RWPE2 (cell line): Measurements from ENCODE around the gene BAAT.

Source experiments
- ATAC-seq: fragments of 200-7000 bp; cut with Tn5 transposase; 3 replicates; pipeline ENCODE4 v1.9.1; 2021; ENCODE audit warnings: low read depth
- DNase-seq: peaks from one replicate; pipeline ENCODE4 v3.0.0-alpha.2; 2020; ENCODE audit warnings: low spot score
- H3K27ac ChIP-seq: fragments of 450-650 bp; 2 replicates; pipeline ENCODE4 v1.5.1; 2017; ENCODE audit warnings: mild to moderate bottlenecking; ENCODE audit not compliant: poor library complexity, severe bottlenecking
- H3K27me3 ChIP-seq: fragments of 250-450 bp; sonication (Bioruptor Pico); 2 replicates; pipeline ENCODE4 v1.5.1; 2021; ENCODE audit warnings: mild to moderate bottlenecking, moderate library complexity; ENCODE audit not compliant: insufficient read depth, poor library complexity, severe bottlenecking
- H3K36me3 ChIP-seq: fragments of 250-450 bp; sonication (Bioruptor Pico); 2 replicates; pipeline ENCODE4 v1.5.1; 2020; ENCODE audit warnings: low read depth, mild to moderate bottlenecking, moderate library complexity
- H3K4me1 ChIP-seq: fragments of 250-450 bp; sonication (Bioruptor Pico); 2 replicates; pipeline ENCODE4 v1.5.1; 2021; ENCODE audit warnings: mild to moderate bottlenecking, moderate library complexity; ENCODE audit not compliant: insufficient read depth, poor library complexity, severe bottlenecking
- H3K4me3 ChIP-seq: fragments of 250-450 bp; sonication (Bioruptor Pico); 2 replicates; pipeline ENCODE4 v1.5.1; 2021; ENCODE audit warnings: mild to moderate bottlenecking, moderate library complexity; ENCODE audit not compliant: severe bottlenecking
- H3K9me3 ChIP-seq: fragments of 250-450 bp; sonication (Bioruptor Pico); 2 replicates; pipeline ENCODE4 v1.5.1; 2021; ENCODE audit warnings: mild to moderate bottlenecking, moderate library complexity; ENCODE audit not compliant: severe bottlenecking
- TF ChIP-seq, protein P1 (sequence below): fragments of 450-650 bp; IDR thresholded peaks from one replicate; pipeline ENCODE4 v1.5.1; 2017; ENCODE audit warnings: mild to moderate bottlenecking, moderate library complexity; ENCODE audit not compliant: poor library complexity, severe bottlenecking

Gene BAAT

DNA sequence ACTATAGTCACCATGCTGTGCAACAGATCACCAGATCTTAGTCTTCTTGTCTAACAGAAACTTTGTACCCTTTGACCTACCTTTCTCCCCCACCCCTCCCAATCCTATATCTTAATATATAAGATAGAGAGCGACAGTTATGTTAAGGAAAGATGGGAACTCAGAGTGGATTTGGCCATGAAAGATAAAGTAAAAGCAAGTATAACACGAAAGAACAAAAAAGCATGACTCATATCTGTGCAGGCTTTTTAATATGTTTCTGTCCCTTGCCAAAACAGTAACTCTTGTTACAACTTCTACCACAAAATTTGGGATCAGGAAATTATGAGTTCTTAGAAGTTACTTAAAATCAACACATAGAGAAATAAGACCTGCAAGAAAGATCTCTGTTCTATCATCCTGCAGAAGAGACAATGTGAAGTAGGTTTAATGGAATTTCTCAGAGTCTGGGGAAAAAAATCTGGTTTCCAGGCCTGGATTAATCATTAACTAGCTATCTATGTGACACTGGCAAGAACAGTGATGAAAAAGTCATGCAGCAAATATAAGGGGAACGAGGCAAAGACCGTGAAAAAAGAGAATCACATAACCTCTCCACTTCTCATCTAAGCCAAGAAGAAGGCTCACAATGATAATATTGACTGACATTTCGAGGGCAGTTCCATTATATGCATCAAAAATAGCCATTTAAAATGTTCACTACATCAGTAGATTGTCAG lies 18.6 kb downstream of the BAAT start:
- Histone ChIP-seq H3K36me3 (no peaks in the 10 kb centered on the region), H3K27ac (no peak overlapping the region), H3K9me3 (no peaks in the 10 kb centered on the region), H3K4me3 (no peak overlapping the region), H3K4me1 (no peaks in the 10 kb centered on the region), H3K27me3 (no peaks in the 10 kb centered on the region)
- TF ChIP-seq, protein P1, sequence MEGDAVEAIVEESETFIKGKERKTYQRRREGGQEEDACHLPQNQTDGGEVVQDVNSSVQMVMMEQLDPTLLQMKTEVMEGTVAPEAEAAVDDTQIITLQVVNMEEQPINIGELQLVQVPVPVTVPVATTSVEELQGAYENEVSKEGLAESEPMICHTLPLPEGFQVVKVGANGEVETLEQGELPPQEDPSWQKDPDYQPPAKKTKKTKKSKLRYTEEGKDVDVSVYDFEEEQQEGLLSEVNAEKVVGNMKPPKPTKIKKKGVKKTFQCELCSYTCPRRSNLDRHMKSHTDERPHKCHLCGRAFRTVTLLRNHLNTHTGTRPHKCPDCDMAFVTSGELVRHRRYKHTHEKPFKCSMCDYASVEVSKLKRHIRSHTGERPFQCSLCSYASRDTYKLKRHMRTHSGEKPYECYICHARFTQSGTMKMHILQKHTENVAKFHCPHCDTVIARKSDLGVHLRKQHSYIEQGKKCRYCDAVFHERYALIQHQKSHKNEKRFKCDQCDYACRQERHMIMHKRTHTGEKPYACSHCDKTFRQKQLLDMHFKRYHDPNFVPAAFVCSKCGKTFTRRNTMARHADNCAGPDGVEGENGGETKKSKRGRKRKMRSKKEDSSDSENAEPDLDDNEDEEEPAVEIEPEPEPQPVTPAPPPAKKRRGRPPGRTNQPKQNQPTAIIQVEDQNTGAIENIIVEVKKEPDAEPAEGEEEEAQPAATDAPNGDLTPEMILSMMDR: no peak
- ATAC-seq: no peak
- no peak for DNase-seq

DNA sequence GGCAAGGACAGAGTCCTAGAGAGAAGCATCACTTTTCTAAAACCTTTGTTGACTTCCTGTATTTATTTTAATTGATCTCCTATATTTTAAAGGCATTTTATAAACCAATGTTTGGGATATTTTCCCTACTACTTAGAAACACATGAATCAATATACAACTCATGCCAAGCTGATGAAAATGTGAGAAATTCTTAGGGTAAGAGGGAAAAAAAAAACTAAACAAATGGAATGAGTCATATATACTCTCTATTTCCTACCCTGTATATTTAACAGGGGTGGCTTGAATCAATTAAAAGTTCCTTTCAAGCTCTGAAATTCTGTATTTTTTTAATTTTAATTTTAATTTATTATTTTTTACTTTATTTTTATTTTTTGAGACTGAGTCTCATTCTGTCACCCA lies 19.6 kb downstream of the BAAT start:
- Histone ChIP-seq H3K9me3 (no peaks in the 10 kb centered on the region), H3K27ac (no peak overlapping the region), H3K27me3 (no peaks in the 10 kb centered on the region), H3K4me1 (no peaks in the 10 kb centered on the region), H3K36me3 (no peaks in the 10 kb centered on the region), H3K4me3 (no peak overlapping the region)
- ATAC-seq: no peak
- DNase-seq: no peak
- TF ChIP-seq, protein P1: no peak

DNA sequence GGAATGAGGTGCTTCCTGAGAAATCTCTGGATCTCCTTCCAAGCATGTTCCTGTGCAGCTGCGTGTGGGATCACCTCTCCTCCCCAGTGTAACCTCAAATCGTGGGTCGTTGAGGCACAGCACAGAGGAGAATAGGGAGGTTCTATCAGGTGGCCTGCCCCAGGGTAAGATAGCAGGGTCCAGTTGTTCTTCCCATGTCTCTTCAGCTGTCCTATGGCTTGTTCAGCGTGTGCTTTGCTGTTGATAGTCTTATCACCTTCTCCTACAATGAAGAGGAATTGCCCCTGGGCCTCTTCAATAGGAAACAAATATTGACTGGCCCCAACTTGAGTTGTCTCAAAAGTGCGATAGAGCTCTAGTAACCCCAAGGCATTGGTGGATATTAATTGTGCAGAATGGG lies 22.4 kb downstream of the BAAT start:
- DNase-seq (no peak), ATAC-seq (no peak)
- TF ChIP-seq, protein P1: no peak
- Histone ChIP-seq H3K27ac (no peak overlapping the region), H3K36me3 (no peaks in the 10 kb centered on the region), H3K4me1 (no peaks in the 10 kb centered on the region), H3K4me3 (no peak overlapping the region), H3K27me3 (no peaks in the 10 kb centered on the region), H3K9me3 (no peaks in the 10 kb centered on the region)

DNA sequence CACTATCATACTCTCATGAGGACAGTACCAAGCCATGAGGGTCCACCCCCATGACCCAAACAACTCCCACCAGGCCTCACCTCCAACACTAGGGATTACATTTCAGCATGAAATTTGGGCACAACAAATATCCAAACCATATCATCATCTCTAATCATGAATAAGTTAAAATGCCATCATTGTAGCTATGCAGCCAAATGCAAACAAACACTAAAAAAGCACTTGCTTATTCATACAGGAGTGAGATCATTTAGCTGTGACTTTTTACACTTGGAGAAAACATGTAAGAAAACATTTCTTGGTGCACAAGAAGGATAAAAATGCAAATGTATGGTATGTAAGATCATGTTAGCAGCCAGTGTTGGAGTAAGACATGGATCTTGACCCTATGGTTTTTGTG lies 24.2 kb downstream of the BAAT start:
- H3K4me1 ChIP-seq: no peaks in the 10 kb centered on the region
- DNase-seq (no peak), ATAC-seq (no peak)
- H3K27me3 ChIP-seq: no peaks in the 10 kb centered on the region
- no peak overlapping the region for H3K27ac ChIP-seq
- H3K4me3 ChIP-seq: no peak overlapping the region
- TF ChIP-seq, protein P1: no peak
- no peaks in the 10 kb centered on the region for H3K9me3 ChIP-seq
- no peaks in the 10 kb centered on the region for H3K36me3 ChIP-seq

DNA sequence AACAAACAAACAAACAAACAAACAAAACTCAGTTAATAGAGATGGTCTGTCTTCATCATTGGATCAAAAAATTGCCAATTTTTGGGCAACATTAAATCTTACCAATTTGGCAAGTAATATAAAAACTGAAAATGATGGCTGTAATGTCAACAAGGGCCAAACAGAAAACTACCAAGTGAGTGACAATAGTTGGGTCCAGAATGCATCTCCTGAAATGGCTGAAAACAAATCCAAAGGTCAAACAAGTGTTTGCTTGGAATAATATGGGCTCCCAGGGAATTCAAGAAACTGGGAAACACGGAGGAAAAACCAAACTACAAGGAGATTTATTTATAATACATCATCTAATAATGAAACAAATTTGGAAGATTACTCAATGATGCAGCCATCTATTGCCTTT lies 25.1 kb downstream of the BAAT start:
- Histone ChIP-seq H3K4me3 (no peak overlapping the region), H3K36me3 (no peaks in the 10 kb centered on the region), H3K4me1 (no peaks in the 10 kb centered on the region), H3K9me3 (no peaks in the 10 kb centered on the region), H3K27ac (no peak overlapping the region), H3K27me3 (no peaks in the 10 kb centered on the region)
- TF ChIP-seq, protein P1: no peak
- DNase-seq: no peak
- no peak for ATAC-seq
